HG02571 (cell line): ENCODE data around the gene EFNB2.

Experiments used
- ATAC-seq: cut with Tn5 transposase; IDR thresholded peaks from one replicate; pipeline ENCODE4 v1.9.1; 2021; ENCODE audit warnings: mild to moderate bottlenecking, moderate library complexity; ENCODE audit not compliant: unreplicated experiment

EFNB2 gene

GRCh38 chr13:106455777-106456176 is 79.7 kb downstream of the EFNB2 start:
- no peak for ATAC-seq

GRCh38 chr13:106455190-106455589 is 80.3 kb downstream of the EFNB2 start:
- ATAC-seq = no peak

GRCh38 chr13:106453101-106453500 is 82.4 kb downstream of the EFNB2 start:
- no peak for ATAC-seq

DNA sequence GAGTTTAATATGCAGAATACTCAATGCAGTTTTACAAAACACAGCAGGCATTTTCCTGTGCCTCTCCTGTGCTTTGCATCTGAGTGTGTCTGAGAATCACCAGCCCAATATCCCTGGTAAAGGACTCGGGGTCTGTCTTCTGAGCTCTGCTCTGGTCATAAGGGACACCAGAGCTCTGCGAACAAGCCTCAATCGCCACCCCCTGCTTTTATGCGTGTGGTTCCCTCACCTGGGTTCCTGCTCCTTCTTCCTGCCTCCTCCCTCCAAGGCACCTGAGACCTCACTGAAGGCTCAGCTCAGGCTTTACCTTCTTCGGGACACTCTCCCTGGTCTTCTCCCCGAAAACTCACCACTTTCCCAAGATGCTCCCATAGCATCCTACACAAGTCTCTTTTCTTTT is 84.5 kb downstream of the EFNB2 start:
- ATAC-seq = no peak

GRCh38 chr13:106449096-106449495 is 86.4 kb downstream of the EFNB2 start:
- no peak for ATAC-seq

- ATAC-seq = no peak
These were observed 89.5 kb downstream of the EFNB2 start for GRCh38 chr13:106445996-106446395.

GRCh38 chr13:106443607-106444322 is 91.7 kb downstream of the EFNB2 start:
- ATAC-seq = no peak

- ATAC-seq = no peak
These were observed 94.6 kb downstream of the EFNB2 start for GRCh38 chr13:106440866-106441265.
